Upper lobe of right lung (tissue), 1 donor: ENCODE results near the gene BTLA. TPM values are rescaled to one million over a fixed set of nuclear protein-coding genes. Genes with fewer than 3 reads are reported as not detected.
"Not testable (repeated sequence)": the region's sequence is repeated elsewhere in the genome, so short reads cannot be mapped to it uniquely, and the experiment has no call there.

Source experiments
- ATAC-seq: fragments of 200-7000 bp; cut with Tn5 transposase; one replicate; pipeline ENCODE4 v1.9.1; 2020; ENCODE audit warnings: mild to moderate bottlenecking, moderate library complexity
- DNase-seq: peaks from one replicate; pipeline ENCODE4 v3.0.0-alpha.2; 2020
- H3K27ac ChIP-seq: fragments of 200-600 bp; one replicate; pipeline ENCODE4 v1.8.0; 2022
- H3K27me3 ChIP-seq: fragments of 200-600 bp; one replicate; pipeline ENCODE4 v1.8.0; 2022; ENCODE audit warnings: mild to moderate bottlenecking
- H3K36me3 ChIP-seq: fragments of 200-600 bp; one replicate; pipeline ENCODE4 v1.8.0; 2022
- H3K4me1 ChIP-seq: fragments of 200-600 bp; one replicate; pipeline ENCODE4 v1.8.0; 2022
- H3K4me3 ChIP-seq: fragments of 200-600 bp; one replicate; pipeline ENCODE4 v1.8.0; 2022; ENCODE audit warnings: mild to moderate bottlenecking
- H3K9me3 ChIP-seq: fragments of 200-600 bp; one replicate; pipeline ENCODE4 v1.8.0; 2022
- intact Hi-C: fragments of 100-400 bp; cut with DNase I; formaldehyde crosslinking; loops from one replicate; pipeline ENCODE4 v1.11.0; 2022
- total RNA-seq: library from RNA; stranded (reverse); fragmentation: NEBNext Ultra II Directional; extraction: Animal tissue kit (Norgen Biotek cat#: 25700); gene quantifications from one replicate; pipeline ENCODE4 v1.2.1, GENCODE V29; 2021
- TF ChIP-seq, protein P1 (sequence below): fragments of 200-600 bp; IDR thresholded peaks from one replicate; pipeline ENCODE4 v1.8.0; 2022; ENCODE audit warnings: antibody characterized with exemption
- donor health status: DM: no; HTN: yes; CAD: no; lungs with severe emphysema.

The BTLA gene
- total RNA-seq, 1 donor from 2014 or later, result 0.78 TPM

DNA sequence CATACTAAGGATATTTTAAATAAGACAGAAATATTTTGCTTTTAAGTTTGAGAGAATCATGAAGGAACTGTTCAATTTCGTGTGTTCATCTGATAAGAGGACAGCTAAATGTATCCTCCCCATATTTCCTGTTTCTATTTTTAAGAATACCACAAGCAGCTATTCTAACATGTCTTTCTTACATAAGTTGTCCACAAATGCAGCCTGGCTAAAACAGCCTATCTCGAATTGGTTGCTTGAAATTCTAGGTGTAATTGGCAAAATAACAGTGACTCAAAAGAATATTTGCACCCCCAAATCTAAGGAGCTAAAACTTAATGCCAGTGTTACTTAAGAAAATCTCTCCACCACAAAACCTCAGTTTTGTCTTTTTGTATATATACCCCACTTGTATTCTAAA is 35.0 kb downstream of the BTLA start:
- Histone ChIP-seq H3K4me1 (peaks cover 16% of the 10 kb centered on the region), H3K27me3 (no peaks in the 10 kb centered on the region), H3K4me3 (no peak overlapping the region), H3K27ac (no peak overlapping the region), H3K36me3 (no peaks in the 10 kb centered on the region), H3K9me3 (no peaks in the 10 kb centered on the region)
- no peak for ATAC-seq
- intact Hi-C loops, result no loop called here
- no peak for DNase-seq
- TF ChIP-seq, protein P1, sequence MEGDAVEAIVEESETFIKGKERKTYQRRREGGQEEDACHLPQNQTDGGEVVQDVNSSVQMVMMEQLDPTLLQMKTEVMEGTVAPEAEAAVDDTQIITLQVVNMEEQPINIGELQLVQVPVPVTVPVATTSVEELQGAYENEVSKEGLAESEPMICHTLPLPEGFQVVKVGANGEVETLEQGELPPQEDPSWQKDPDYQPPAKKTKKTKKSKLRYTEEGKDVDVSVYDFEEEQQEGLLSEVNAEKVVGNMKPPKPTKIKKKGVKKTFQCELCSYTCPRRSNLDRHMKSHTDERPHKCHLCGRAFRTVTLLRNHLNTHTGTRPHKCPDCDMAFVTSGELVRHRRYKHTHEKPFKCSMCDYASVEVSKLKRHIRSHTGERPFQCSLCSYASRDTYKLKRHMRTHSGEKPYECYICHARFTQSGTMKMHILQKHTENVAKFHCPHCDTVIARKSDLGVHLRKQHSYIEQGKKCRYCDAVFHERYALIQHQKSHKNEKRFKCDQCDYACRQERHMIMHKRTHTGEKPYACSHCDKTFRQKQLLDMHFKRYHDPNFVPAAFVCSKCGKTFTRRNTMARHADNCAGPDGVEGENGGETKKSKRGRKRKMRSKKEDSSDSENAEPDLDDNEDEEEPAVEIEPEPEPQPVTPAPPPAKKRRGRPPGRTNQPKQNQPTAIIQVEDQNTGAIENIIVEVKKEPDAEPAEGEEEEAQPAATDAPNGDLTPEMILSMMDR, result no peak

DNA sequence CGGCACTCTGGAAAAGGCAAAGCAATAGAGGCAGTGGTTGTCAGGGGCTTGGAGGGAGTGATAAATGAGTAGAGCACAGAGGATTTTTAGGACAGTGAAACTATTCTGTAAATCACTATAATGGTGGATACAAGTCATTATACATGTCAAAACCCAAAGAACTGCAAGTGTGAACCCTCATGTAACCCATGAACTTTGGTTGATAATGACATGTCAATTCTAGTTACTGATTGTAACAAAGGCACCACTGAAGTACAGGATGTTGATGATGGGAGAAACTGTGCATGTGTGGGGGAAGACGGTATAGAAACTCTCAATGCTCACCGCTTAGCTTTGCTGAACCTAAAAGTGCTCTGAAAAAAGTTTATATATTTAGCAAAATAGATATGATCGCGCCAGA is 36.0 kb downstream of the BTLA start:
- DNase-seq (no peak), ATAC-seq (no peak)
- H3K4me3 ChIP-seq, result no peak overlapping the region
- H3K4me1 ChIP-seq, result peaks cover 16% of the 10 kb centered on the region
- H3K27ac ChIP-seq, result no peak overlapping the region
- intact Hi-C loops, result no loop called here
- H3K9me3 ChIP-seq, result no peaks in the 10 kb centered on the region
- TF ChIP-seq, protein P1, result no peak
- H3K36me3 ChIP-seq, result no peaks in the 10 kb centered on the region
- no peaks in the 10 kb centered on the region for H3K27me3 ChIP-seq

DNA sequence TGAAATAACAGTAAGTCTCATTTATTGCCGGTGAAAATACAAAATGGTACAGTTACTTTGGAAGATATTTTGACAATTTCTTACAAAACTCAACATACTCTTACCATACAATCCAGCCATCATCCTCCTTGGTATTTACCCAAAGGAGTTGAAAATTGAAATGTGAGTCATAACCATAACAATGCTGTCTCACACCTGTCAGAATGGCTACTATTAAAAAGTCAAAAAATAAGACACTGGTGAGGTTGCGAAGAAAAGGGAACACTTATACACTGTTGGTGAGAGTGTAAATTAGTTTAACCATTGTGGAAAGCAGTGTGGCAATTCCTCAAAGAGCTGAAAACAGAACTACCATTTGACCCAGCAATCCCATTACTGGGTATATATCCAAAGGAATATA is 37.5 kb downstream of the BTLA start:
- H3K4me3 ChIP-seq, intact Hi-C loops, H3K27me3 ChIP-seq, H3K27ac ChIP-seq, ATAC-seq, DNase-seq, H3K9me3 ChIP-seq, H3K36me3 ChIP-seq: not testable (repeated sequence)
- H3K4me1 ChIP-seq, result peaks cover 16% of the 10 kb centered on the region

DNA sequence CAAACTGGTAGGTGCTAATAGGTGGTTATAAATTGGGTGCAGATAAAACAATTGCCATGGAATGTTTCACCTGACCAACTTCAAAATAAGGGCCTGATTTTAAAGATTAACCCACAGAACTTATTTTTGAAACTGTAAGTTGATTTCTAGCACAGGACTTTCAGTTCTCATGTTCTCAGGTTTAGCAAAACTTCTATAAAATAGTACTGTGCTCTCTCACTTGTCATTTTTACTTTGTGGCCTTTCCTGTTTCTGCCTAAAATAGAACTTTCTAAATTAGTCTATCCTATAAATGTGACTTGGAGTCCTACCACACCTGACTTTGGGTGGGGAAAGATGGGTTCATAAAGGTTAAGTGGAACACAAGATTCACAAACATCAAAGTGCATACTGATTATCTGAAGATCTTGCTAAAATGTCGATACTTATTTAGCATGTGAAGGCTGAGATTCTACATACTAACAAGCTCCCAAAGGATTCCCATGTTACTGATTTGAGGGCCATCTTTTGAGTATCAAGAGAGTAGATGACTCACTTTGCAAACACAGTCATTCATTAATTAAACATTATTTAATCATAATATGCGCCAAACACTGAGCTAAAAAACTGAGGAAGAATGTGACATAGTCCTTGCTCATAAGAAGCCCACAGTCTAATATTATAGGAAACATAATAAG is 38.6 kb downstream of the BTLA start:
- ATAC-seq, result no peak
- H3K27ac ChIP-seq, result no peak overlapping the region
- intact Hi-C loops, result no loop called here
- peaks cover 16% of the 10 kb centered on the region for H3K4me1 ChIP-seq
- H3K36me3 ChIP-seq, result no peaks in the 10 kb centered on the region
- H3K27me3 ChIP-seq, result no peaks in the 10 kb centered on the region
- TF ChIP-seq, protein P1, result no peak
- H3K9me3 ChIP-seq, result no peaks in the 10 kb centered on the region
- DNase-seq, result no peak
- no peak overlapping the region for H3K4me3 ChIP-seq

DNA sequence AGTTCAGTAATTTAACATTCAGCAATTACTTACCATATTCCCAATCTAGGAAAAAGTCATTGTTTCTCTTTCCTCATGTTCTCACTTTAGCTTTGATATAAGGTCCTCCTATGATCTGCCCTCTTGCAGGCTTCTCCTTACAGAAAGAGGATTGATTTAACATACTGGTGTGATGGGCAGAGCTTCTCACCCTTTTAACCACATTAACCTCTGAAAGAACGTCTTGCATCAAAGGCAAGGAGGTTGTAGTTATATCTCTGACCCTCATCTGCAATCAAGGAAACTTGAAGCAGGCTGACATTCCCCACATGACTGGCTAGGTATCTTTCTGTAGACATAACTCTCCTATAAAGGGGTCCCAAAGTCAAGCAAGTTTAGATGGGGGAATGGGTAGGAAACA is 39.5 kb downstream of the BTLA start:
- Histone ChIP-seq H3K36me3 (no peaks in the 10 kb centered on the region), H3K27me3 (no peaks in the 10 kb centered on the region), H3K4me3 (no peak overlapping the region), H3K4me1 (peaks cover 12% of the 10 kb centered on the region), H3K27ac (no peak overlapping the region), H3K9me3 (no peaks in the 10 kb centered on the region)
- intact Hi-C loops, result no loop called here
- DNase-seq (no peak), ATAC-seq (no peak)
- TF ChIP-seq, protein P1, result no peak

DNA sequence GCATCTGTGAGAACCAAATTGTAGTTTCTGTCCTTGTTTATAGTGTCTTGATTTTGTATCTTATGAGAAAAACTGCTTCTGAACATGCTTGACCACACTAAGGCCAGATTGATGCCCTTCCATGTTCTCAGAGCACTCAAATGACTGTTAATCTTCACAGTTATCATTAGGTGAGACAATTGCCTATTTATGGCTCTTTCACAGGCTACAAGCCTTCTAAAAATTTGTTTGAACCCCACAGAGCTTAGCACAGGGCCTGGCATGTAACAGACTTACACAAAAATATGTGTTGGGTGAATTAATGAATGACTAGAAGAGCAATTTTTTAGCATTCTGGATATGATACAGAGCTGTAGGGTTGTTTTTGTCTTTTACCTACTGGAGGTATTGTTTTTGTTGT is 43.1 kb downstream of the BTLA start:
- intact Hi-C loops, result no loop called here
- H3K4me1 ChIP-seq, result no peaks in the 10 kb centered on the region

More for the DNA sequence above, 43.1 kb downstream of the BTLA start:
- DNase-seq (no peak), ATAC-seq (no peak)
- Histone ChIP-seq H3K9me3 (no peaks in the 10 kb centered on the region), H3K27me3 (no peaks in the 10 kb centered on the region), H3K36me3 (no peaks in the 10 kb centered on the region), H3K4me3 (no peak overlapping the region), H3K27ac (no peak overlapping the region)
- TF ChIP-seq, protein P1, result no peak
